HG03064 (cell line): ENCODE measurements around the gene TMEM161B.
"Not testable (repeated sequence)": the region's sequence is repeated elsewhere in the genome, so short reads cannot be mapped to it uniquely, and the experiment has no call there.

Experiments used
- ATAC-seq: cut with Tn5 transposase; IDR thresholded peaks from one replicate; pipeline ENCODE4 v1.9.1; 2021; ENCODE audit warnings: low read depth; ENCODE audit not compliant: unreplicated experiment

Gene TMEM161B

DNA sequence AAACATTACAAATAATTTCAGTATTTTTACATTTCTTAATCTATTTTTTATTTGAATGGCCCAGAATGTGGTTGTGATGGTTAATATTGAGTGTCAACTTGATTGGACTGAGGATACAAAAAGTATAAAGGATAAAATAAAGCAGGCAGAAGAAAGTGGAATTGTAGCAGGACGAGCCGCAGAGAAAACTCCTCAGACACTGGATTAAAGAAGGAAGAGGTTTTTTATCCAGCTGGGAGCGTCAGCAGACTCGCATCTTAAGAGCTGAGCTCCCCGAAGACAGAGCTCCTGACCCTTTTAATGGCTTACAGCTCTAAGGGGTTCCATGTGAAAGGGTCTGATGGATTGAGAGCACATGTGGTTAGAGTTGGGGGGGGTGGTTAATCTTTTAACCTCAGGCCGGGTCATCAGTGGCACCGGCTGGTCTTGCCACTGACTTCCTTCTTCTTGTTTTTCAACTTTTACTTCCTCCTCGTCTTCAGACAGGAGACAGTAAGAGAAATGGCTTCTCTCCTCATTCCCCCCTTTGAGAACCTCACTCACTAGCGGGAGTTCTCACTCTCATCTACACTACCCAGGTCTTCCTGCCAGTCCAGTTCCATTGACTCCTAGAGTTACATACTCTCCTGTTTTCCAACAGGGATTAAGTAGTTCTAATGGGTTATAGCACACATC lies 80.0 kb downstream of the TMEM161B start:
- ATAC-seq: no peak

DNA sequence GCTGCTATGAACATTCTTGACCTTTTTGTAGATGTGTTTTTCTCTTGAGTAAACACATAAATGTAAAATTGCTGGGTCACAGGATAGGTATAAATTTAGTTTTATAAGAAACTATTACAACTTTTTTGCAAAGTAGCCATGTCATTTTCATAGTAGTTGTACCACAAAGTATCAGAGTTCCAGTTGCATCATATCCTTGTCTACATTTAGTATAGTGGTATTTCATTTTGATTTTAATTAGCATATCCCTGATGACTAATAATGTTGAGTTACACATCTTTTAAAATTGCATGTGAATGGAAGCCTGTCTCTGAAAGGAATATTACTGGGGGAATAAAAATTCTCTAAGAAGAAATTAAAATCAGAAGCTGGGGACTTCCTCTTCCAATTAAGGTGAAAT lies 85.4 kb downstream of the TMEM161B start:
- ATAC-seq: no peak

DNA sequence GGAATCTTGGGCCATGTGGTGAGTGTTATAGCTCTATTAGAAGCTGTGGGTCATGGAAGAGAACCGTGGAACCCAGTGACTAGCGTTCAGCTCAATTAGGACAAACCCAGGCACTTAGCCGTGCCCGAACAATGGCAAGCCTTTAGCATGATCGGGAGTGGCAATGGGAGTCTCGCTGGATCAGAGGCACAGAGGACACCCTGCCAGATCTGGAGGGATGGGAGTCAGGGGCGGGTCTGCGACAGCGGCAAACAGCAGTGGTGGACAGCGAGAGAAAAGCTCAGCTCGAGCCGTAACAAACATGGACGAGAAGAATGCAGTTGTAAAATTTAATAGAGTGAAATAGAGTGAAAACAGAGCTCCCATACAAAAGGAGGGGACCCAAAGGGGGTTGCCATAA lies 91.2 kb downstream of the TMEM161B start:
- ATAC-seq: not testable (repeated sequence)

DNA sequence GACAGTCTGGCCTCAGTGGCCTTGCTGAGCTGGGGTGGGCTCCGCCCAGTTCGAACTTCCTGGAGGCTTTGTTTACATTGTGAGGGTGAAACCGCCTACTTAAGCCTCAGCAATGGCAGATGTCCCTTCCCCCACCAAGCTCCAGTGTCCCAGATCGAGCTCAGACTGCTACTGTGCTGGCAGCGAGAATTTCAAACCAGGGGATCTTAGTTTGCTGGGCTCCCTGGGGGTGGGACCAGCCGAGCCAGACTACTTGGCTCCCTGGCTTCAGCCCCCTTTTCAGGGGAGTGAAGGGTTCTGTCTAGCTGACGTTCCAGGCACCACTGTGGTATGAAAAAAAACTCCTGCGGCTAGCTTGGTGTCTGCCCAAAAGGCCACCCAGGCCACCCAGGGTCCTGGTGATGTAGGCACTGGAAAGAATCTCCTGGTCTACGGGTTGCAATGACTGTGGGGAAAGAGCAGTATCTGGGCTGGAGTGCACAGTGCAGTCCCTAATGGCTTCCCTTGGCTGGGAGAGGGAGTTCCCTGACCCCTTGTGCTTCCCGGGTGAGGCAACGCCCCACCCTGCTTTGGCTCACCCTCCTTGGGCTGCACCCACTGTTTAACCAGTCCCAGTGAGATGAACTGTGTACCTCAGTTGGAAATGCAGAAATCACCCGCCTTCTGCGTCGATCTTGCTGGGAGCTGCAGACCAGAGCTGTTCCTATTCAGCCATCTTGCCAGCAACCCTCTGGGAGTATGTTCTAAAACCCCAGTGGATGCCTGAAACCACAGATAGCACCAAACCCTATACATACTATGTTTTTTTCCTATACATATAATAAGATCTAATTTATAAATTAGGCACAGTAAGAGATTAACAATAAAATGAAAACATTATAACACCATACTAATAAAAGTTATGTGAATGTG lies 95.5 kb downstream of the TMEM161B start:
- no peak for ATAC-seq

DNA sequence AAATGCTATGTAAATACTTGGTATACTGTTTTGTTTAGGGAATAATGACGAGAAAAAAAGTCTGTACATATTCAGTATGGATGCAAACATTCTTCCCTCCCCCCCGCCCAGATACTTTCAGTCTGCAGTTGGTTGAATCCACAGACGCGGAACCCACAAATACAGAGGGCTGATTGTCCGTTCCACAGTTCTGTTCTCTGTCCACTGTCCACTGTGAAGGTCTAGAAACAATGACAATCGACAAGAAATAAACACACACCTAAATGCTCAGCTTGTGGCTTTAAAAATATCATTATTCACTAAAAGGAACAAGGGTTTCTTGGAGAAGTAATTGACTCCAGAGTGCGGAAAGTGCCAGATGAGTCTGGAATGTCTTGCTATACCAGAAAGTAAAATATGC lies 109.1 kb downstream of the TMEM161B start:
- no peak for ATAC-seq

DNA sequence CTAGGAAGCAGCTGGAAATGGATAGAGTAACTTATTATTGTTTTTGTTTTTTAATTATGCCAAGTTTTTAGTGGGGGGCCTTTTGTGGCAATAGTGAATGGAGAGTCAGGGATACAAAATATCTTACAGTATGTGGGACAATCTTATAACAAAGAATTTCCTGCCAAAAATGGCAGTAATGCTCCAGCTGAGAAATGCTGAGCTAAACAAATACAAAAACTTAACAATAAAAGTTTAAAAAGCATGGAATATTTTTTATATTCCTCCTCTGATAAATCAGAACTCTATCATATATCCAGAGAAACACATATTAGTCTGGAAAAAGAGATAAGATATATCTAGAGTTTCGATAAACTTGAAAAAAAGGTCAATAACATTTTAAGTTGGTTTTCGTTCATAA lies 110.6 kb downstream of the TMEM161B start:
- no peak for ATAC-seq

DNA sequence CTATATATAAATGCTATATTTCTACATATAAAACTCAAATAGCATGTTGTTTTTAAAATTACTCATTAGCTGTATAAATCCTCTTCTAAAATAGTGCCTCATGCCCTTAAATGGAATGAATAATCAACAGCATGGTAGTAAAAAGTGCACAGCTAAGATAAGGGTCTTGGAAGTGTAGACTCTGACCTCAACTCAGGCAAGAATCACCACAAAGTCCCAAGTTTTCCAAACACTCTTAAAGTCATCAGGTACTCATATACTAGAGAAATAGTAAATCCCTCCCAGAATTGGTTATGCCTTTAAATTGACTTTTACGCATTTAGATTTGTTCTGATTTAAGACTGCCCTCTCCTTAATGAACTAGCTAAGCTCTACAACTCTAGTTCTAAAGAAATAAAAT lies 113.8 kb downstream of the TMEM161B start:
- ATAC-seq: no peak

DNA sequence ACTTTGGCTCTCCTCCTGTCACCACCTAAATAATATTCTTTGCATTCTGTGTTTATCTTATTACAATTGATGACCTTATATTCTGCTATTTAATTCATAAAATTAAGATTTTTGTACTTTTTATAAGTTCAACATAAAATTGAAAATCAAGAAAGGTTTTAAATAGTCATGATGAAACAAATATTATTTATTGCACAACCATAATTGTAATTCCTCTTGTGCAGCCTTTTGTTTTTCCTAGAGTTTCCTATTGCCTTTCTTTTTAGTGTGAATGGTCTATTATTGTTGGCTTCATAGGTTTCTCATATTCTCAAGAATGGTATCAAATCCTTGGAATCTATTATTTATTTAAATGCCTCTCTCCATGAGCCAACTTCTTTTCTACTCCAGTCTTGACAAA lies 117.9 kb downstream of the TMEM161B start:
- no peak for ATAC-seq

DNA sequence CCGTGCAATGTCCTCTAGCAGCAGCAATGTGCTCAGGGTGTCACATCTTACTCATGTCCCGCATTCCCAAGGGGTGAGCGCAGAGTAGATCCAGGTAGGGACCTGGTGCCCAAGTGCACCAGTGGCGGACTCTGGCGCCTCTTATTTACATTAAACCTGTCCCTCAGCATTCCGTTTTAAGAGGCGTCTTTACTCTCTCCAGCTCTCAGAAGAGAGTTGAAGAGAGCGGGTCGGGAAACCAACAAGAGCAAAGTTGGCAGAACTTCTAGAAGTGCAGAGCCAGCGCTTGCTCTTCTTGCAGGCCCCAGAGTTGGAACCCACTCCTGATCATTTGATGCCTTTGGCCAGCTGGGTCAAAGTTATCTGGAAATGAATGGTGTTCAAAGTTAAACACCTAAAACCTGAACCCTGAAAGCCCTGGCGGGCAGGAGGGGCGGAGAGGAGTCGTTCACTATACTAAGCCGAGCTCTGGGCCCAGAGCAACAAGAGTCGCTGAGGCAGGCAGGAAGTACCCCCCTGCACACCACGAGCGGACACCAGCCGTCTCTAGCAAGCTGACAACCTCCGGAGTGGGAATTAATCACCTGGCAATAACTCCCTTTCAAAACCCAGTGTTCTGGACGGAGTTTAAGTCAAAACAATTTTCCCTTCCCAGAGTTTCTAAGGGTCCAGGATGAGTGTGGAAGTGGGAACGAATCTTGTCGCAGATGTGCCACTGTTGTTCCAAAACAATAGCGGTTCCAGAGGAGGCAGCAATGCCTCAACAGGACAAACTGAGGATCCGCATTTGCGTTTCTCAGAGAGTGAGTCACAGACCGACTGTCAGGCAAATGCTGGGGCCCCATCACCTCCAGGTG lies 122.8 kb downstream of the TMEM161B start:
- ATAC-seq: no peak

DNA sequence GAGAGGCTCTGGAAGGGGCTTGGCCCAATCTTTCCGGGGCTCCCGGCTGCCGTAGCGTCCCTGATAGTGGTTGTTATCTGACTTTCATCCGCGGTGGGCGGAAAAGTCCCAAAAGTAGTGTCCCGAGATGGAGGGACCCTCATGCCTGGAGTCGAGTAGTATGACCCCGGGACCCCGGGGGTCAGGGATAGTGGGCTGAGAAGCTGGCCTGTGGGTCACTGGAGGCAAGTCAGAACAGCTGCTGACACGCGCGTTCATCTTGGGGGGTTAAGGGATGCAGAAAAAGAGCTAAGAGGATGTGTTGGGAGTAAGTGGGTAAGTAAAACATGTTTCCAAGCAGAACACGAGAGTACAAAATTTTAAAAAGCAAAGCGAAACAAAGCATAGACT lies 123.4 kb downstream of the TMEM161B start:
- no peak for ATAC-seq
